ENCODE measurements around the gene JAZF1. TPM values are rescaled to one million over a fixed set of nuclear protein-coding genes. Genes with fewer than 3 reads are reported as not detected.

The JAZF1 gene
- total and polyA plus RNA-seq, 2 of the 8 experiments (the other 6 are each of a cell fraction or from before 2014, with no cell fraction given), result 2.6 to 21.8 TPM

DNA sequence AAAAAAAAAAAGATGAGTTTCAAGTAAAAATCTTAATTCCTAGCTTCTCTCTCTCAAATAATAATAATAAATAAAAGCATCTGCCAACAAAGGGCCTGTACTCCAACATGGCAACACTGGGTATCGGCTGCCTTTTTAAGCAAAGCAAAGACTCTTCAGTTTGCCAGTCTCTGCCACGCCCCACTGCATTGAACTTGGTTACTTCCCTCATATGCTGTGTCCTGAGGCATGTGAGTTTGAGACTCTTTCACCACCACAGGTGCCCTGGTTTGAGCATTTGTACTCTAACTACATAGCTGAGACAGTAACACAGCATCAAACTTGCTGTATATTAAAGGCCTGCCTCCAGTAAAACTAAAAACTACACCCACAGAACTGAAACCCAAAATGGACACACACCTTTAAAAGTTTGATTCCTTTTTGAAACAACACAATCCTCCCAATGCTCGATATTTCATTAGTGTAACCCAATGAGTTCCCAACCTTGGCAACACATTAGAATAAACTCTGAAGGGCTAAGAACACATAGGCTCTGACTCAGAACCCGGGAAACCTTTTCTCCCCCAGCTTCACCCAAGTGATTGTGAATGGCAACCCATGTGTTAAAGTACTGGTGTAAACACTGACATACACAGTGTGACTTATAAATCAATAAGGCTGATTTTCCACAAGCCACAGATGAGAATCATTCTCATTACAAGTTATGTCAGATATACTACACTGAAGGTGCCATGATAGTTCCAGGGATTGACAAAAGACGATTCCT is 12.0 kb downstream of the JAZF1 start (continued):
- TF ChIP-seq YY1 (IDR thresholded peaks at IDR 0.05; ENCODE audit: low read depth, low read length), result no peak

Data from H1 (cell line).